H54 (cell line): ENCODE data around the gene PTGIR.

ENCODE experiments used
- DNase-seq: peaks from one replicate; pipeline ENCODE4 v3.0.0; 2011; ENCODE audit warnings: low spot score, mixed read lengths; ENCODE audit not compliant: insufficient read length
- FAIRE-seq: peaks from 3 replicates; lab custom pipeline; 2011; peaks lifted over from hg19 to GRCh38; lab: Jason Lieb, UNC
- POLR2A ChIP-seq: IDR thresholded peaks from 2 replicates; pipeline ENCODE4 v1.6.1; 2011; ENCODE audit warnings: low read depth, mild to moderate bottlenecking, low read length

PTGIR gene

GRCh38 chr19:46624958-46625661 is at the start of gene PTGIR:
PTGIR (minus strand) TSS chr19:46625089; CDS start chr19:46624225, 864 bp downstream.
- FAIRE-seq (no peak), DNase-seq (no peak)
- TF ChIP-seq POLR2A = 0 out of 2 replicates have a peak, but pooled peaks have one; percentile 2

DNA sequence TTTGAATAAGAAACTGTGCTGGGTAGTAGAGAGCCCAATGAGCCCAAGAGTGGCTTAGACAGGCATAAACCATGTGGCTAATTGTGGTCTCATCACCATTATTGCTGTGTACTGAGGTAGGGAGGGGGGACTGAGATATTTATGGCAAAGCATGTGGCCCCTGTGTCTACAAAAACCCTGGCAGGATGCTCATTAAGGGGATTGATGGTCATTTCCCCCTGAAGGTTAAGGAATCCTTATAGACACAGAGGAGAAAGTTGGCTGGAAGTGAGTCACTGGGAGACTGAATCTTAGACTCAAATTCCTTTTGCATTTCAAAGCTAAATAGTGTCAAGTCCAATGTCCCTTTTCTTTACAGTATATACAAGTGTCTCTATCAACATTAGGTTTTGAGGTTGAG is 45.9 kb upstream of the PTGIR start:
- TF ChIP-seq POLR2A = no peak
- FAIRE-seq (no peak), DNase-seq (no peak)

DNA sequence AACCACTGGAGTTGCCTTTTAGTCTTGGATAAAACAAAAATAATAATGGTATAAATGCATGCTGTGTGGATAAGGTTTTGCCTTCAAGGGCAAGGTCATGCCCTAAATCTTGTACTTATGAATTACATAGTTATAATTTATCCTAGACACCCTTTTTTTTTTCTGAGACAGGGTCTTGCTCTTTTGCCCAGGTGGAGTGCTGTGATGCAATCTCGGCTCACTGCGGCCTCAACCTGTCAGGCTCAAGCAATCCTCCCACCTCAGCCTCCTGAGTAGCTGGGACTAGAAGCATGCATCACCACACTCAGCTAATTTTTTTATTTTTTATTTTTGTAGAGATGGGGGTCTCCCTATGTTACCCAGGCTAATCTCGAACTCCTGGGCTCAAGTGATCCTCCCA is 43.8 kb upstream of the PTGIR start:
- DNase-seq (no peak), FAIRE-seq (no peak)
- no peak for TF ChIP-seq POLR2A

DNA sequence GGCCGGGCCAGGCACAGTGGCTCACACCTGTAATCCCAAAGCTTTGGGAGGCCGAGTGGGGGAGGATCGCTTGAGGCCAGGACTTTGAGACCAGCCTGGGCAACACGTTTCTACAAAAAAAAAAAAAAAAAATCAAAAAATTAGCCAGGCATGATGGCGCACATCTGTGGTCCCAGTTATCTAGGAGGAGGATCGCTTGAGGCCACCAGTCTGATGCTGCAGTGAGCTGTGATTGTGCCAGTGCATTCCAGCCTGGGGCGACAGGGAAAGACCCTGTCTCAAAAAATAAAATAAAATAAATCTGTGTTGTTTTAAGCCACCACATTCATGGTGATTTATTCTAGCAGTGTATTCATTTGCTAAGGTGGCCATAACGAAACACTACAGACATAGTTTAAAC is 40.2 kb upstream of the PTGIR start:
- TF ChIP-seq POLR2A = no peak
- FAIRE-seq = no peak
- DNase-seq = no peak

DNA sequence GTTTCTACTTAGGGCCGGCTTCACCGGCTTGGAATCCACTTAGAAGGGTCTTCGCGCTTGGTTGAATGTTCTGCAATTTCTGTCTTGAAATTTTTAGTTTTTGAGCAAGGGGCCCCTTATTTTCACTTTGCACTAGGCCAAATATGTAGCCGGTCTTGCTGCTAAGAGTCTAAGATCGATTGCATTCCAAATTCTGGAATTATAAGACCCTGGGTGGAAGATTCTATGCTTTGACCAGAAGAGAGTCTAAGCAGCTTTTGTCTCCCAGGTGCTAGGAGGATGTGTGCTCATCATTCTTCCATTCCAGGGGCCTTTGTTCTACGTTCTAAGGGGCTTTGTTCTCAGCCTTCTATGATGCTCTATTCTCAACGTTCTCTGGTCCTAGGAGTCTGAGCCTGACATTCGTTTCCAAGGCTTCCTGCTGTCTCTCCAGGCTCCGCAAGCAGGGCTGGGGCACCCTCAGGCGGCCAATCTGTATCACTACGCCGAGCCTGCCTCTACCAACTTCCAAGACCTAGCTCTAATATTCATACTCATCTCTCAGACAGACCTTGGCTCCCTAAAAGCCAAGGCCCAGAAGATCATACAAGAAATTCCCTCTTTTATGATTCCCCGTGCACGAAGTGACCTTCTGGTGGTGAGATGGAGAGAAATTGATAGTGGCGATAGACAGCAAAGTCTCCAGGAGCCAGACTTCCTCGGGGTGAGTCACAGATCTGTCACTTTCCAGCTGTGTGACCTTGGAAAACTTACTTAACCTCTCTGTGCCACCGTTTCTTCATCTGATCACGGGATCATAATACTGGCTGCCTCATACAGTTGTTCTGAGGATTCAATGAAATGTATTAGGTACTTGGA is 37.1 kb upstream of the PTGIR start:
- peak; percentile 69 for FAIRE-seq
- no peak for TF ChIP-seq POLR2A
- DNase-seq = peak; percentile 75

DNA sequence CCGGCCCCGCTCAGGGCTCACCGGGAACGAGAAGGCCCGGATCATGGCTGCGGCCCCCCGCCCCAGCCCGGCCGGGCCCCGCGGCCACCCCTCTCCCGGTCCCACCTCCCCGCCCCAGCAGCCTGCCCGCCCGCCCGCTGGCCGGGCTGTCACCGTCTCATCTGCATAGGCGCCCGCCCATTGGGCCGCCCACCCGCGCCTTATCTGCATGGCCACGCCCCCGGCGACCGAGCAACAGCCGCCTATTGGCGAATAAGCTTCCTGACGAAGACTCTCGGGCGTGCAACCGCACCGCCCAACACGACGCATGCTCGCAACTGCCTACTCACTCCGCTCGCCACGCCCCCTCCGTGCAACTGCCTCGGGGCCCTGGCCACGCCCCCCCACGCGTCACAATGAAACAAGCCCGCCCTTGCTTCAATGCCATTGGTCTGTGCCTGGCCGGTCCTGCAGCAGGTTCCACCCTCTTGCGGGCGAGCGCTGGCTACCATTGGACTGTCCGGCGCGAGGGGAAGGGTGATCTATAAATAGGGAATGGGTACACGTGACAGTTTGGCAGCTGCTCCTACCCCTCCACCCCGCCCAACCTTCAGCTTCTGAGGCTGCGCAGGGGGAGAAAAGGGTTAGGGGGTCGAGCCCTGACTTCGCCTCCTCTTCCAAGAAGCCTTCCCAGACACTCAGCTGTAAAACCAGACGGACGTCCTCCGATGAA is 36.3 kb upstream of the PTGIR start, which contains the start of gene DACT3:
Gene DACT3, minus strand, starts transcription at position 163 of the 712 bp plus-strand sequence. Its CDS starts 118 bp downstream, at position 45.
- DNase-seq = peak; percentile 89
- TF ChIP-seq POLR2A = no peak
- FAIRE-seq = peak; percentile 94

GRCh38 chr19:46660551-46661019 is 35.7 kb upstream of the PTGIR start:
- DNase-seq = no peak
- TF ChIP-seq POLR2A = no peak
- no peak for FAIRE-seq

DNA sequence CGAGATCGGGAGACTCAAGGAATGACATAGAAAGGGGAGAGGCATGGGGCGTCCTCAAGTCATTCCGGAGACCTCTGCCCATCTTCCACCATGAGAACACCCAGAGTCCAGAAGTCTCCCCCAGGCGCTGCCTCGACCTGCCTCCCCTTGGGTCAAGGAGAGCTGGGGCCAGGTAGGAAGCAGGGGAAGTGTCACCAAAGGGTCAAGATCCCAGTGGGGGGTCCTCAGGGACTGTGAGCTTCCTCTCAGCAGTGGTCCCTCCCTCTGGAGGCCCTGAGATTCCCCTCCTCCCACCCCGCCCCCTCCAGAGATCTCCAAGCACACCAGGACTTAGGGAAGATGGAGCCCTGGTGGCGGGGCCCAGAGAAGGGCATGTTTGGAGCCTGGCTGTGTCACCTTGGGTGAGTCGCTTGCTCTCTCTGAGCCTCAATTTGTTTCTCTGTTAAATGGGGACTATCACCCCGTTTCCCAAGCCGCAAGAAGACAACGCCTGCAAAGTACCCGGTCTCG is 35.2 kb upstream of the PTGIR start:
- DNase-seq (no peak), FAIRE-seq (no peak)
- no peak for TF ChIP-seq POLR2A

- no peak for TF ChIP-seq POLR2A
- DNase-seq (no peak), FAIRE-seq (no peak)
Measured at GRCh38 chr19:46659151-46660007, 34.5 kb upstream of the PTGIR start.

DNA sequence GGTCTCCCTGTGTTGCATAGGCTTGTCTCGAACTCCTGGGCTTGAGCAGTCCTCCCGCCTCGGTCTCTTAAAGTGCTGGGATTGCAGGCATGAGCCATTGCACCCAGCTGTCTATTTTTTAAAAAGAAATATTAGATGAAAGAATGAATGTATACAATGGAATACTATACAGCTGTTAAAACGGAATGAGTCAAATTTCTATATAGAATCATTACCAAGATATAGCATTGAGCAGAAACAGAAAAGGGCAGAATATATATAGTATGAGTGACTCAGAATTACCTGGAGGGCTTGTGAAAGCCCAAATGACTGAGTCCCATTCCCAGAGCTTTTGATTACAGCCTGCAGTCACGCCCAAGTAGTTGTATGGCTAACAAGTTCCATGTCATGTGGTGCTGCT is 31.7 kb upstream of the PTGIR start:
- FAIRE-seq = no peak
- no peak for TF ChIP-seq POLR2A
- no peak for DNase-seq

DNA sequence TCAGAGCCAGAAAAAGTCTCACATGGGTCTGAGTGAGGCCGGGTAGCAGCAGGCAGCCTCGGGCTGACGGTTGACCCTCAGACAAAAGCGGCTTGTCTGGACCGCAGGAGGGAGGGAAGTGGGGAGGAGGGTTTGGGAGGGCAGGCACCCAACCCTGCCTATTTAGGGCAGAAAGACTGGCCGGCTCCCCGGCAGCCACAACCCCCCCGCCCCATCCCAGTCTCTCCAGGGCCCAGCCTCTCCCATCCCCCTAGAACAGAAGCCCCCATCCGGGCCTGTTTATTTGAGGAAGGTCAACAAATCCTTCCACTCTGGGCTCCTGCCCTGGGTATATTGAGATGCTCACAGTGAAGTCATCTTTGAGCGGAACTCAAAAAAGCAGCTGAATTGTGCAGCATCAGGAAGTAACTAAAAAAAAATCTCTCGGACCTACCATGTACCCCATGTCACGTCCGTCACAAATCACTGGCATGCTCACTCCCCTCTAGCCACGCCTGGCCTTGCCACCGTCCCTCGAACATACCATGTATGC is 29.8 kb upstream of the PTGIR start:
- TF ChIP-seq POLR2A = no peak
- DNase-seq (no peak), FAIRE-seq (no peak)

DNA sequence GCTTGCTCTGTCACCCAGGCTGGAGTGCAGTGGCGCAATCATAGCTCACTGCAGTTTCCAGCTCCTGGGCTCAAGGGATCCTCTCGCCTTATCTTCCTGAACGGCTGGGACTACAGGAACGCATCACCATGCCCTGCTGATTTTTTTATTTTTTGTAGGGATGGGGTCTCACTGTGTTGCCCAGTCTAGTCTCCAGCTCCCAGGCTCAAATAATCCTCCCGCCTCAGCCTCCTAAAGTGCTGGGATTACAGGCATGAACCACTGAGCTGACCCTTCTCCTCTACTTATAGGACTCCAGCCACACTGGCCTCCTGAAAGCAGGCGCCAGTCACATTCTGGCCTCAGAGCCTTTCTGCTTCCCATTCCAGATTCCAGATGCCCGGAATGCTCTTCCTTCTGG is 25.6 kb upstream of the PTGIR start:
- FAIRE-seq (no peak), DNase-seq (no peak)
- no peak for TF ChIP-seq POLR2A
